NCI-H345 treated with DMSO at 0.1 percent for 48 hours (cell line): ENCODE results near the gene ERICH2.

Experiments used
- DNase-seq: peaks from one replicate; lab custom pipeline; 2025; ENCODE audit not compliant: unreplicated experiment; lab: John Stamatoyannopoulos, UW

ERICH2 gene

GRCh38 chr2:170816504-170817092 lies 46.4 kb downstream of the ERICH2 start, which contains the start of gene GAD1:
TSS of gene GAD1 (plus strand) at chr2:170816887. CDS start at chr2:170818592, 1,705 bp downstream.
- peak; percentile 62 for DNase-seq

GRCh38 chr2:170817093-170818035 lies 47.2 kb downstream of the ERICH2 start:
- peak; percentile 27 for DNase-seq

- DNase-seq: no peak
These were observed 48.0 kb downstream of the ERICH2 start for GRCh38 chr2:170818036-170818751.

GRCh38 chr2:170818752-170819470 lies 48.7 kb downstream of the ERICH2 start:
- no peak for DNase-seq

GRCh38 chr2:170819680-170820664 lies 49.8 kb downstream of the ERICH2 start:
- DNase-seq: no peak

GRCh38 chr2:170820757-170821530 lies 50.8 kb downstream of the ERICH2 start:
- DNase-seq: no peak

- DNase-seq: no peak
These were observed 51.5 kb downstream of the ERICH2 start for GRCh38 chr2:170821531-170822289.

- DNase-seq: no peak
These were observed 52.3 kb downstream of the ERICH2 start for GRCh38 chr2:170822290-170823087.

- no peak for DNase-seq
These were observed 53.1 kb downstream of the ERICH2 start for GRCh38 chr2:170823088-170823897.

- DNase-seq: no peak
These were observed 53.7 kb downstream of the ERICH2 start for GRCh38 chr2:170823898-170824215.

GRCh38 chr2:170824526-170825015 lies 54.4 kb downstream of the ERICH2 start:
- no peak for DNase-seq

- DNase-seq: no peak
These were observed 57.8 kb downstream of the ERICH2 start for GRCh38 chr2:170827841-170828532.

GRCh38 chr2:170828533-170828916 lies 58.3 kb downstream of the ERICH2 start:
- DNase-seq: no peak

- DNase-seq: no peak
These were observed 58.9 kb downstream of the ERICH2 start for GRCh38 chr2:170829036-170829435.

- DNase-seq: no peak
These were observed 60.0 kb downstream of the ERICH2 start for GRCh38 chr2:170830166-170830565.

GRCh38 chr2:170831115-170831514 lies 60.9 kb downstream of the ERICH2 start:
- DNase-seq: no peak
